GM19397 (cell line): ENCODE measurements around the gene OLA1.

Source experiments
- ATAC-seq: cut with Tn5 transposase; IDR thresholded peaks from one replicate; pipeline ENCODE4 v1.9.1; 2021; ENCODE audit warnings: mild to moderate bottlenecking, moderate library complexity; ENCODE audit not compliant: unreplicated experiment

Gene OLA1

GRCh38 chr2:174224665-174225288 lies 23.6 kb downstream of the OLA1 start:
- no peak for ATAC-seq

GRCh38 chr2:174224125-174224524 lies 24.2 kb downstream of the OLA1 start:
- ATAC-seq: no peak

- no peak for ATAC-seq
These were observed 24.9 kb downstream of the OLA1 start for GRCh38 chr2:174223388-174223787.

- ATAC-seq: no peak
These were observed 26.2 kb downstream of the OLA1 start for GRCh38 chr2:174222154-174222553.

GRCh38 chr2:174219321-174219720 lies 29.0 kb downstream of the OLA1 start:
- no peak for ATAC-seq

- ATAC-seq: no peak
These were observed 29.6 kb downstream of the OLA1 start for GRCh38 chr2:174218773-174219172.

GRCh38 chr2:174217869-174218268 lies 30.5 kb downstream of the OLA1 start:
- ATAC-seq: no peak

- no peak for ATAC-seq
These were observed 36.4 kb downstream of the OLA1 start for GRCh38 chr2:174211954-174212353.

GRCh38 chr2:174210862-174211261 lies 37.5 kb downstream of the OLA1 start:
- ATAC-seq: no peak

- no peak for ATAC-seq
These were observed 39.0 kb downstream of the OLA1 start for GRCh38 chr2:174209325-174209724.

- no peak for ATAC-seq
These were observed 40.3 kb downstream of the OLA1 start for GRCh38 chr2:174208026-174208425.

GRCh38 chr2:174205562-174205961 lies 42.8 kb downstream of the OLA1 start:
- no peak for ATAC-seq

GRCh38 chr2:174202188-174202587 lies 46.1 kb downstream of the OLA1 start:
- no peak for ATAC-seq

GRCh38 chr2:174198846-174199564 lies 49.3 kb downstream of the OLA1 start:
- ATAC-seq: no peak

GRCh38 chr2:174195253-174195652 lies 53.1 kb downstream of the OLA1 start:
- no peak for ATAC-seq

GRCh38 chr2:174193737-174194136 lies 54.6 kb downstream of the OLA1 start:
- no peak for ATAC-seq

GRCh38 chr2:174192664-174193063 lies 55.7 kb downstream of the OLA1 start:
- ATAC-seq: no peak

- no peak for ATAC-seq
These were observed 56.8 kb downstream of the OLA1 start for GRCh38 chr2:174191342-174192074.

GRCh38 chr2:174184915-174185314 lies 63.4 kb downstream of the OLA1 start:
- no peak for ATAC-seq

GRCh38 chr2:174184504-174184903 lies 63.8 kb downstream of the OLA1 start:
- no peak for ATAC-seq

- ATAC-seq: no peak
These were observed 65.3 kb downstream of the OLA1 start for GRCh38 chr2:174183076-174183475.

- ATAC-seq: no peak
These were observed 67.0 kb downstream of the OLA1 start for GRCh38 chr2:174181368-174181767.
